Type B pancreatic cell (in vitro differentiated cells): ENCODE results near the gene ANKS6. TPM values are rescaled to one million over a fixed set of nuclear protein-coding genes. Genes with fewer than 3 reads are reported as not detected.

Experiments
- DNase-seq: peaks from one replicate; pipeline ENCODE4 v3.0.0; 2021; ENCODE audit warnings: mixed read lengths; ENCODE audit not compliant: unreplicated experiment; ENCODE audit errors: extremely low spot score
- H3K27ac Mint-ChIP-seq: 2 replicates; pipeline ENCODE4 v1.8.0; 2021; ENCODE audit warnings: mild to moderate bottlenecking, mixed read lengths
- H3K27me3 Mint-ChIP-seq: 2 replicates; pipeline ENCODE4 v1.8.0; 2021; ENCODE audit warnings: mixed read lengths
- H3K36me3 Mint-ChIP-seq: 2 replicates; pipeline ENCODE4 v1.8.0; 2021; ENCODE audit warnings: mixed read lengths
- H3K4me1 Mint-ChIP-seq: one replicate; pipeline ENCODE4 v1.8.0; 2021; ENCODE audit warnings: mixed read lengths; ENCODE audit not compliant: unreplicated experiment
- H3K4me3 Mint-ChIP-seq: 2 replicates; pipeline ENCODE4 v1.8.0; 2021; ENCODE audit warnings: mild to moderate bottlenecking, mixed read lengths
- H3K9me3 Mint-ChIP-seq: 2 replicates; pipeline ENCODE4 v1.8.0; 2021; ENCODE audit warnings: mixed read lengths
- total RNA-seq: library from RNA; stranded (reverse); gene quantifications from 2 replicates; pipeline ENCODE4 v1.2.1, GENCODE V29; 2021; ENCODE audit warnings: low replicate concordance
- TF ChIP-seq, protein P1 (sequence below): fragments of 200-600 bp; sonication (generic); conservative IDR thresholded peaks from 2 replicates; pipeline ENCODE4 v1.5.0; 2021; ENCODE audit warnings: antibody characterized with exemption, mild to moderate bottlenecking

Gene ANKS6
- total RNA-seq, 1 donor from 2014 or later, result 32.2 TPM

- Mint-ChIP-seq H3K4me1 (no peaks in the 10 kb centered on the region), H3K4me3 (no peak overlapping the region), H3K27ac (no peak overlapping the region), H3K9me3 (peaks cover 4% of the 10 kb centered on the region), H3K27me3 (no peaks in the 10 kb centered on the region), H3K36me3 (peaks cover 10% of the 10 kb centered on the region)
- no peak for DNase-seq
- TF ChIP-seq, protein P1, sequence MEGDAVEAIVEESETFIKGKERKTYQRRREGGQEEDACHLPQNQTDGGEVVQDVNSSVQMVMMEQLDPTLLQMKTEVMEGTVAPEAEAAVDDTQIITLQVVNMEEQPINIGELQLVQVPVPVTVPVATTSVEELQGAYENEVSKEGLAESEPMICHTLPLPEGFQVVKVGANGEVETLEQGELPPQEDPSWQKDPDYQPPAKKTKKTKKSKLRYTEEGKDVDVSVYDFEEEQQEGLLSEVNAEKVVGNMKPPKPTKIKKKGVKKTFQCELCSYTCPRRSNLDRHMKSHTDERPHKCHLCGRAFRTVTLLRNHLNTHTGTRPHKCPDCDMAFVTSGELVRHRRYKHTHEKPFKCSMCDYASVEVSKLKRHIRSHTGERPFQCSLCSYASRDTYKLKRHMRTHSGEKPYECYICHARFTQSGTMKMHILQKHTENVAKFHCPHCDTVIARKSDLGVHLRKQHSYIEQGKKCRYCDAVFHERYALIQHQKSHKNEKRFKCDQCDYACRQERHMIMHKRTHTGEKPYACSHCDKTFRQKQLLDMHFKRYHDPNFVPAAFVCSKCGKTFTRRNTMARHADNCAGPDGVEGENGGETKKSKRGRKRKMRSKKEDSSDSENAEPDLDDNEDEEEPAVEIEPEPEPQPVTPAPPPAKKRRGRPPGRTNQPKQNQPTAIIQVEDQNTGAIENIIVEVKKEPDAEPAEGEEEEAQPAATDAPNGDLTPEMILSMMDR, result no peak
Observed at GRCh38 chr9:98823666-98824334, 27.4 kb upstream of the ANKS6 start.

DNA sequence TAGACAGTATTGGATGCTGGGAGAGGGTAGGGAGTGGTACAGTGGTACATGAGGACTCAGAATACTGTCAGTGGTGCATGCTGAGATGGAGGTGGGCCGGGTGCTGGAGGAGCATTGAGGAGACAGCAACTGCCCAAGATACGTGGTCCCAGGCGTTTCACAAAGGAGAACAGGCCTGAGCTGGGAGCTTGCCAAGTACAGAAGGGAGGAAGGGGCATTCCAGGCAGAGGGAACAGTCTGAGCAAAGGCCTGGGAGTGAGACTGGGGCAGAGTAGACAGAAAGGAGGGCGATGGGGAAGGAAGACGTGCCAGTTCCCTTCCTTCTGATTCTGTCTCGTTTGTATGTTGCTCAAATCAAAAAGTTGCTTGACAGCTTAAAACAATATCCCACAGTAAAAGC, 26.3 kb upstream of the ANKS6 start:
- H3K27ac Mint-ChIP-seq, result no peak overlapping the region
- H3K9me3 Mint-ChIP-seq, result peaks cover 4% of the 10 kb centered on the region
- H3K4me3 Mint-ChIP-seq, result no peak overlapping the region
- TF ChIP-seq, protein P1, result no peak
- no peak for DNase-seq
- H3K27me3 Mint-ChIP-seq, result no peaks in the 10 kb centered on the region
- H3K36me3 Mint-ChIP-seq, result peaks cover 14% of the 10 kb centered on the region
- H3K4me1 Mint-ChIP-seq, result no peaks in the 10 kb centered on the region

GRCh38 chr9:98821831-98822230, 25.5 kb upstream of the ANKS6 start:
- TF ChIP-seq, protein P1, result no peak
- Mint-ChIP-seq H3K27me3 (no peaks in the 10 kb centered on the region), H3K9me3 (peaks cover 4% of the 10 kb centered on the region), H3K27ac (no peak overlapping the region), H3K4me3 (no peak overlapping the region), H3K36me3 (peaks cover 14% of the 10 kb centered on the region), H3K4me1 (no peaks in the 10 kb centered on the region)
- no peak for DNase-seq

DNA sequence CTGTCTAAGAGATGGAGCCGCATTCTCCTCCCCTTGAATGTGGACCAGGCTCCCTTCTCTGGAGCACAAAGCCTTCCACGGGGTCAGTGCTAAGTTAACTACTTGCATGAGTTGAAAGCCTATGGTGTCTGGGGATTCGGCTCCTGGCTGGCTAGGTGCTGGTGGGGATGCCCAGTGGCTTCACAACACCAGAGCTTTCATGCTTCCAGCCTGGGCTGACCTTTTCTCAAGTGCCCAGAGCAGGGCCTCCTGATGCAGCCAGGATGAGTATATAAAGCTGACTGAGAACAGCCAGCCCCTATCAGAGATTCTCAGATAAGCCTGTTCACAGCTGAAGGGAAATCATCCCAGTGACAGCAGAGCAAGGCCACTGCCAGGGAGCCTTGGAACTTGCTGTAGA, 22.9 kb upstream of the ANKS6 start:
- H3K4me3 Mint-ChIP-seq, result no peak overlapping the region
- no peaks in the 10 kb centered on the region for H3K4me1 Mint-ChIP-seq
- H3K27me3 Mint-ChIP-seq, result no peaks in the 10 kb centered on the region
- no peak for DNase-seq
- H3K36me3 Mint-ChIP-seq, result peaks cover 14% of the 10 kb centered on the region
- TF ChIP-seq, protein P1, result no peak
- no peak overlapping the region for H3K27ac Mint-ChIP-seq
- peaks cover 4% of the 10 kb centered on the region for H3K9me3 Mint-ChIP-seq

DNA sequence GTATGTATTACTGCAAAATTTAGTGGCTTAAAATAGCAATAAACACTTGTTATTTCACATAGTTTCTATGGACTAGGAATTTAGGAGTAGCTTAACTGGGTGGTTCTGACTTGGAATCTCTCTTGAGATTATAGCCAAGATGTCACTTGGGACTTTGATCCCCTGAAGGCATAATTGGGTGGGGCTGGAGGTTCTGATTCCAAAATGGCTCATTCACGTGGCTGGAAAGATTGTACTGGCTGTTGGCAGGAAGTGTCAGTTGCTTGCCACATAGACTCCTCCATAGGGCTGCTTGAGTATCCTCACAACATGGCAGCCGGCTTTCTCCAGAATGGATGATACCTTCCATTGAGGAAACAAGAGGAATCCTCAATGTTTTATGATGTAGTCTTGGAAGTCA, 22.4 kb upstream of the ANKS6 start:
- H3K27me3 Mint-ChIP-seq, result no peaks in the 10 kb centered on the region
- peaks cover 14% of the 10 kb centered on the region for H3K36me3 Mint-ChIP-seq
- TF ChIP-seq, protein P1, result no peak
- no peak for DNase-seq
- H3K27ac Mint-ChIP-seq, result no peak overlapping the region
- H3K4me1 Mint-ChIP-seq, result no peaks in the 10 kb centered on the region
- H3K4me3 Mint-ChIP-seq, result no peak overlapping the region
- H3K9me3 Mint-ChIP-seq, result peaks cover 4% of the 10 kb centered on the region
